Measurements from ENCODE around the gene MMD2.

- TF ChIP-seq ZBTB43 (CRISPR knock-in tag; IDR thresholded peaks at IDR 0.05) (no peak), ELF4 (CRISPR knock-in tag; IDR thresholded peaks at IDR 0.05; ENCODE audit: low read depth) (no peak), MAX (CRISPR knock-in tag; IDR thresholded peaks at IDR 0.05) (no peak), JAZF1 (CRISPR knock-in tag; IDR thresholded peaks at IDR 0.05) (no peak), ZNF512 (CRISPR knock-in tag; IDR thresholded peaks at IDR 0.05; ENCODE audit: borderline replicate concordance) (no peak), E2F5 (CRISPR knock-in tag; IDR thresholded peaks at IDR 0.05) (no peak), TEAD1 (CRISPR knock-in tag; IDR thresholded peaks at IDR 0.05) (no peak), PRRX2 (CRISPR knock-in tag; IDR thresholded peaks at IDR 0.05) (no peak)
Measured at GRCh38 chr7:4996696-4997222, 37.8 kb upstream of the MMD2 start.

Measured in WTC11 (cell line).